Left kidney (tissue), 2 donors: ENCODE results near the gene CIZ1. TPM values are rescaled to one million over a fixed set of nuclear protein-coding genes. Genes with fewer than 3 reads are reported as not detected.

ENCODE experiments used
- DNase-seq: peaks from one replicate; pipeline ENCODE4 v3.0.0-alpha.2; 2013
- polyA plus RNA-seq: library from polyadenylated mRNA; unstranded; fragments of 120-200 nt; gene quantifications from one replicate; pipeline ENCODE4 v1.2.1, GENCODE V29; 2013; ENCODE audit not compliant: insufficient read length

CIZ1 gene
- polyA plus RNA-seq, 1 donor: 139 TPM

GRCh38 chr9:128124873-128125579, 66.3 kb downstream of the CIZ1 start:
- no peak for DNase-seq

GRCh38 chr9:128124451-128124850, 66.9 kb downstream of the CIZ1 start:
- no peak for DNase-seq

GRCh38 chr9:128123451-128124080, 67.8 kb downstream of the CIZ1 start:
- DNase-seq: no peak

GRCh38 chr9:128122809-128123175, 68.6 kb downstream of the CIZ1 start:
- DNase-seq: no peak

GRCh38 chr9:128121924-128122808, 69.2 kb downstream of the CIZ1 start:
- DNase-seq: no peak

- no peak for DNase-seq
Measured at GRCh38 chr9:128121466-128121810, 69.9 kb downstream of the CIZ1 start.

- DNase-seq: no peak
Measured at GRCh38 chr9:128120741-128121465, 70.5 kb downstream of the CIZ1 start.

GRCh38 chr9:128120061-128120740, 71.2 kb downstream of the CIZ1 start:
- DNase-seq: no peak

- no peak for DNase-seq
Measured at GRCh38 chr9:128118971-128119665, 72.3 kb downstream of the CIZ1 start.

- DNase-seq: no peak
Measured at GRCh38 chr9:128118472-128118857, 72.9 kb downstream of the CIZ1 start.

GRCh38 chr9:128117613-128118471, 73.5 kb downstream of the CIZ1 start:
- peak; percentile 84 for DNase-seq

GRCh38 chr9:128116104-128117083, 75.0 kb downstream of the CIZ1 start:
- DNase-seq: no peak

Other genes starting within 250 kb of the CIZ1 start
- 34.2 TPM for gene EEIG1, start 210.6 kb downstream of the CIZ1 start, polyA plus RNA-seq
- 10.8 TPM for gene NAIF1, start 124.3 kb downstream of the CIZ1 start, polyA plus RNA-seq
- gene SLC25A25, start 123.3 kb downstream of the CIZ1 start, polyA plus RNA-seq: 12.9 TPM
- 37.9 TPM for gene PTGES2, start 63.8 kb downstream of the CIZ1 start, polyA plus RNA-seq
- gene LCN2, start 42.1 kb downstream of the CIZ1 start, polyA plus RNA-seq: 0.75 TPM
- gene BBLN, start 31.3 kb downstream of the CIZ1 start, polyA plus RNA-seq: 31.8 TPM
- gene DNM1, start 11.8 kb upstream of the CIZ1 start, polyA plus RNA-seq: 231 TPM
- gene GOLGA2, start 84.4 kb upstream of the CIZ1 start, polyA plus RNA-seq: 92.5 TPM
- gene SWI5, start 84.7 kb upstream of the CIZ1 start, polyA plus RNA-seq: 31.6 TPM
- 37.6 TPM for gene TRUB2, start 130.9 kb upstream of the CIZ1 start, polyA plus RNA-seq
- gene COQ4, start 131.3 kb upstream of the CIZ1 start, polyA plus RNA-seq: 83.2 TPM
- 16.7 TPM for gene SLC27A4, start 149.0 kb upstream of the CIZ1 start, polyA plus RNA-seq
- 53.6 TPM for gene URM1, start 179.8 kb upstream of the CIZ1 start, polyA plus RNA-seq
- gene CERCAM, start 229.3 kb upstream of the CIZ1 start, polyA plus RNA-seq: 34.9 TPM